NCI-H1930 (cell line): ENCODE results near the gene CFAP210.

Source experiments
- DNase-seq, 2 experiments: peaks; one replicate each; lab custom pipeline; 2025; lab: John Stamatoyannopoulos, UW

CFAP210 gene, protein sequence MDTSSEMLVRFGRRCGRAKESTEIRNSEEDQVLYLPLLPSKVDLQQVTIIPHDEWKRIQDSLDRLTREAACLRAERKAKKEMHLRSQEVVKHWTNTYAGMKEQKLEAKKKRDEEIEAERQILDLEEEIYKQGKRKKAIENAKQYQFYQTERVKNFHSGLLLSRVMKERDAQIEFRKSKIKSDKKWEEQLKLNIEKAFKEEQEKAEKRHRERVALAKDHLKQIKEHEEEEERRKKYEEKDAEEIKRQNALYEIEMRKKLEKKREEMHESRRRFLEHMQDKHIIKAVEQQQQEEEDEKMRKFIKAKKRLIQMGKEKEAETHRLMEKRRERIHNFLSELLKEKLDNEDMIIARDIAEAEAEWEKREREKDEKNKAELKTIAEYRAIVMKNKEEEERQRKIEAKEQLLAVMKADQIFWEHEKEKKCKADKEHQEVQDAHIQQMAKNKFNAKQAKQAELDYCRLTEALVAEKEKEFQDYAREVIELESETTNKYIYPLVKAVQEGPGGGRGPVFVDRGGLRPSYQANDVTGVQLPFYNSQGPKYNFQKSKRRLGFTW

DNA sequence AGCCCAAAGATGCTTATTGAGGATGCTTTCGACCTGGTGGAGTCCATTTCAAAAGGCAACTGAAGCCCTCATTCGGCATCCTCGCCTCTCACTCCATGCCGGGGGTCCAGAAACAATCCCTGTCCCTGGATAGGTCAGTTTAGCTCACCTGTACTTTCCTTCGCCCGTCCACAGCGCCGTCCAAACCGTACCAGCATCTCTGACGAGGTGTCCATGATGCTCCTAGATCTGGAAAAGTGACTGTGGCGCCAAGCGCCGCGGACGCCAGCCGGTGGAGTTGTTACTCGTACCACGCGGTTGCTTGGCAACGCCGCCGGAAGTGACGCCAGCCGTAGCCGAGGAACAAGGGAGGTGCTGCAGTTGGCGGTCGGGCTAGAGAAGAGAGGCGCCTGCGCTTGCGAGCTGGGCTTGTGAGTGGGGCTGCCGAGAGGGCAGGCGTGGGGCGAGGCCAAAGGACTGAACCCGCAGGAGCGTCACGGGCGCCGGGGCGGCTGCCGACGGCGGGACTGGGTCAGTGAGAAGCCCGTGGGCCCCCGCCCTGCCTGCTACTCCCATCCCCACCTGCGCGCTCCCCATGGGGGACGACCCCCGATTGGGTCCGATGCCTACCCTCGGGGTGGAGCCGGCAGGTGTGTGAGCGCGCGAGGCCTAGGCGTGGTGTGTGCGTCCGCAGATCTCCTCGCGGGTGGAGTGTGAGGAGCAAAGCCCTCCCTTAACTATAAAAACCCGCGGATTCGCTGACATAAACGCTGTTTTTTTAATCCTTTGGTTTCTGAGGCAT is at the start of gene CFAP210, which contains the start of gene PHOSPHO2:
Gene CFAP210, minus strand, starts transcription at position 293 of the 781 bp plus-strand sequence. Its CDS starts 78 bp downstream, at position 215.
Gene PHOSPHO2, plus strand, starts transcription at position 357 of the 781 bp plus-strand sequence. CDS start 6,503 bp downstream, outside the sequence.
- peak; percentile 95 to 97 for DNase-seq

DNA sequence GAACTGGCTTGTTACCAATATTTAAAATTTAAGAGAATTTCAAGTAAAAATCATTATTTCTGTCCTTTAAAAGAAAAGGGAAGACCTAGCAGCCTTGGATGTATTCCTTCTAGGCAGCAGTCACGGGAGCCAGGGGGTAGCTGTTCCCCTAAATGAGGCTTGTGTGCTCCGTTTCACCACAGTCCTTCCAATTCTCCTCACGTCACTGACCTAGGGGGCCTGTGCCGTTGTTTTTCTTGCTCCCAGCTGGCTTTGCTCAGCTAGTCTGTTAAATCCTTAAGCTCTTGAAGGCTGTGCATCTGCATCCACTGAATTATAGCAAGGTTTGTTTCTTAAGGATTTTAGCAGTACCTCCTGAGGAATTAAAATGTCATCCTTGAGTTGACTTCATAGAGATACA is 49.3 kb upstream of the CFAP210 start:
- no peak for DNase-seq

DNA sequence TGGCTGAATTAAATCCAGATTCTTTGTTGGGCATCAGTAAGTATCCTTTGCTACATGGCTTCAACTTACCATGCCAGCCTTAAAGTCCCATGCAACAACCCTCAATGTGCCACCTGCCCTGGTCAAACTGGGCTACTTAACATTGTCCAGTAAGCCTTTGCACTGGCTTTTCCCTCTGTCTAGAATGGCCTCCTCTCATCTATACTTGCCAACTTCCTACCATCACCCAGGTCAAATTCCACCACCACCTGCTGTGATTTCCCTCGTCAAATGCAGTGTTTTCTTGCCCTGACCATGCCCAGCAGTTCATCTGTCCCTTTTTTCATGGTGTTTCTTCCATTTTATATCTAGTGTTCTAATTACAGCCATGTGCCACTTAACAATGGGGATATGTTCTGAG is 45.1 kb upstream of the CFAP210 start:
- DNase-seq: no peak

DNA sequence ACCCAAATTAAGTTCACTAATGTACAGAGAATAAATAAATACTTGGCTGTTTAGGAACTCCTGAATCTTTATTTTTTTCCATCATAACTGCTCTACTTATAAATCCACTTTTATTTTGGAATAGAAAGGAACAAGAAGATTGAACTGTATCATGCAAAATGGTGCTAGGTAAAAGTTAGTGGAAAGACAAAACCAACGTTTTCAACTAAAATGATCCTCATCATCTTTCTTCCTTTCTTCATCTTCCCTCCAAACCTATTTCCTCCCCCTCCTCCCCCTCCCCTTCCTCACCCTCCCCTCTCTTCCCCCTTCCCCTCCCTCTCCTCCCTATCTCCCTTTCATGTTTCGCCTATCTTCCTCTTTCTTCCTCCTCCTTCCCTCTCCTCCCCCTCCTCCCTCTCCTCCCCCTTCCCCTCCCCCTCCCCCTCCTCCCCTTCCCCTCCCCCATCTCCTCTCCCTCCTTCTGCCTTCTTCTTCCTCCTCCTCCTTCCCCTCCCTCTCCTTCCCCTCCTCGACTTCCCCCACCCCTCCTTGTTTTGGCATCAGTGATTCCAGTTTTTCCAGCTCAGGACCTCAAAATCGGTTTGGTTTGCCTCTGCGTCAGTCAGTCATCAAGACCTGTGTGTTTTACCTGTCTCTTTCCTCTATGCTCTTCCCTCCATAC is 44.5 kb upstream of the CFAP210 start:
- DNase-seq: no peak

DNA sequence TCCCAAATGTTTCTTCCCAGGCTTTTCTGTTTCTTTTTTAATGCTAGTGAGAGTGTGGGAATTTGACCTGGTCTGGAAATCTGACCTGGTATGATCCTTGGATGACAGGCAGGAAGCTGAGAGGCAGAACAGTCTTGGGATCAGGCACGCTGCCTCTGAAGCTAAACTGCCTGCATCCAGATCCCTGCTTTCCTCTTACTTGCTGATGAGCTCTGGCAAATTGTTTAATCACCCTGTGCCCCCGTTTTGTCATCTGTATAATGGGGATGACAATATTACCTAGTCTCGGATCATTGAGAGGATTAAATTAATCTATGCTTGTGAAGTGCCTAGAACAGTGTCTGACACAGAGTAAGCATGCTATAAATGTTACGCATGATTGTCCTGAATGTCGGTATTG is 42.7 kb upstream of the CFAP210 start:
- DNase-seq: no peak

DNA sequence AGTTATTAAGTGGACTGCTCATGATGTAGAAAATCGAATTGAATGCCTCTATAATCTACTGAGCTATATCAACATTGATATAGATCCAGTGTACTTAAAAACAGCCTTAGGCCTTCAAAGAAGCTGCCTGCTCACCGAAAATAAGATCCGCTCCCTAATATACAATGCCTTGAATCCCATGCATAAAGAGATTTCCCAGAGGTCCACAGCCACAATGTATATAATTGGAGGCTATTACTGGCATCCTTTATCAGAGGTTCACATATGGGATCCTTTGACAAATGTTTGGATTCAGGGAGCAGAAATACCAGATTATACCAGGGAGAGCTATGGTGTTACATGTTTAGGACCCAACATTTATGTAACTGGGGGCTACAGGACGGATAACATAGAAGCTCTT is 41.4 kb upstream of the CFAP210 start:
- no peak for DNase-seq

DNA sequence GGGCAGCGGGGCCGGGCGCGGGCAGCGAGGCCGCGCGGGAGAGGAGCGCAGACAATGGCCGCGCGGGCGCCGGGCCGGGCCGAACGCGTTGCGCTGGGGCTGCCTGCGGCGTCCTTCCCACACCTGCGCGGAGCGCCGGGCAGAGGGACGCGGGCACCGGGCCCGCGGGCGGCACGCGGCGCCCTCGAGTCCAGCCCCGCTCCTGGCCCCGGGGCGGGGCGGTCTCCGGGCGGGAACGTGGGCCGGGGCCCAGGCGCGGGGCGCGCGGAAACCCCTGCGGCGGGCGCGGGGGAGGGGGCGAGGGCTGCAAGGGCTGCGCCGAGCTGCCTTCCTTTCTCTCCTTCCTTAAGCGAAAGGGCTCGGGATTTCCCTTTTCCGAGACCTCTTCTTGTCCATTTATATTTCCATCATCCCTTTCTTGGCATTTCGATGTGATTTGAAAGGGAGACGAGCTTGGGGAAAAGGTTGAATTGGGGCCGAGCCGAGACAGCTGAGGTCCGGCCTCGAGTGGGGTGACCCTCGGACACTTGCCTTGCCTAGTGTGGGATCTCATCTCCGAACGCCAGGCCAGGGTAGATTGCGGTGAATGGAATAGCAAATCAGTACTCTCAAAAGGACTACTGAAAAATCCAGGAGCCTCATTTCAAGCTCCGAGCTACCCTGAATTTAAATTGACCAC is 40.1 kb upstream of the CFAP210 start:
- DNase-seq: peak in 1 of 2 experiments; percentile 8

DNA sequence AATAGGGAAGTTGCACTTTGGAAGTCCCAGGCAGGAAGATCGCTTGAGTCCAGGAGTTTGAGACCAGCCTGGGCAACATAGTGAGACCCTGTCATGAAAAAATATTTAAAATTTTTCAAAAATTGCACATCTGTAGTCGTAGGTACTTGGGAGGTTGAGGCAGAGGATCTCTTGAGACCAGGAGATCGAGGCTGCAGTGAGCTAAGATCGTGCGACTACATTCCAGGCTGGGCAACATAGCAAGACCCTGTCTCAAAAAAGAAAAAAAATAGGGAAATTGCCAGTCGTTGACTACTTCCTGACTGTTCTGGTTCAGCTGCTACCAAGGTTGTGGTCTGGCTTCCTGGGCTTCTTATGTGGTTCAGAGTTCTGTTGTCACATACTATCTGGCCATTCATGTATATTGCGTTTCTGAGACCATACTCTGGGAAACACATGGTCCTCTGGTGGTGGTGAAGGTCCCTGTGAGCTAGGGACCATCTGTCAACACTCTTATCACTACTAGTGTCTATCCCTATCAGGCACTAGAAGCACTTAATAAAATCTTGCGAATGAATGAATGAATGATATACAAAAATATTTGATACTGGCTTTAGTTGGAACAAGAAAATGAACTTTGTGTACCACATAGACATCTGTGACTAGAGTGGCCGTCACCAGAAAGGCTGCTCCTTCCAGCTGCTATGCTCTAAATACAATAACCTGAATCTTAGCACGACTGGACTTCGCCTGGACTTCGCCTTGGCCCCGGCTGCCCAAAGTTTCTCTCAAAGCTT is 38.6 kb upstream of the CFAP210 start:
- DNase-seq: no peak

DNA sequence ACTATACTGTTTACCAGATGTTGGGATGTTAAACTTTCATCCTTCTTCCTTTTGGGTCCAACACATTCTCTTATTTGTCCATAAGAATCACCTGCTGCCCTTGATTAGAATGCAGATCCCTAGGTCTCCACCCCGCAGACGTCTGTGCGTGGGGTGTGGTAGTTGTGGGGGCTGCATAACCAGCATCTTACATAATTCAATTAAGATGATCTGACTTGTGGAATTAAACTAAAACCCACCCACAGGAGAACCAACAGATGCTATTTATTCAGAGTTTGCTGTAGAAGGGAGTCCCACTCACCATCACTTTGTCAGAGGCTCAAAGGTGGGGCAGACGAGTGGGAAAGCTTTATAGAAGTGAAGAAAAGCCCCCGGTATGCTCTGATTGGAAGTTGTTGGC is 37.9 kb upstream of the CFAP210 start:
- no peak for DNase-seq

DNA sequence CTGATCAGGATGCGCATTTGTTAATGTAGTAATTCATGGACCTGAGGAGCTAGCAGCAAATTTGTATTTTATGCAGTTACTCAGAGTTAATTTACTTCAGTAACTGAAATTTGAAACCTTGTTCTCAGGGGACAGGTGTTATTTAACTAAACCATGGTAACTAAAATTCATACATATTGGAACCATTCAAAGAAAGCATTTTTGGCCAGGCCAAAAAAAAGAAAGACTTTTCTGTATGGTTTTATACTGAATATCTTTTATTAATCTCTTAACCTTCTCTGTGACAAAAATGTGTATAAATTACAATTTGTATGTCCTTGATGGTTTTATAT is 35.0 kb upstream of the CFAP210 start:
- DNase-seq: no peak

DNA sequence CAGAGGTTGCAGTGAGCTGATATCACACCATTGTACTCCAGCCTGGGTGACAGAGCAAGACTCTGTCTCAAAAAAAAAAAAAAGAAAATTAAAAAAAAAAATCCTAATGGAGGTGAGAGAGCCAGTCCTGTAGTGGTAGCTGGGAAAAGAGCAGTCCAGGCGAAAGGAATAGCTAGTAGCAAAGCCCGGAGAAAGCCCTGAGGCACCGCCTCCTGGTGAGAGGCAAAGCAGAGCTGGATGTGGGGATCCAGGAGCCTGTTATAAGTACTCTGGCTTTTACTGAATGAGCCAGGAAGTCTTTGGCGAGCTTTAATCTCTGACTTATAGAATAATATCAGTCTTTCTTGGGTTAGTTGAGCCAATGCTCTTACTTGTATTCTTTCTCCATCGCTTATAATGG is 32.9 kb upstream of the CFAP210 start:
- no peak for DNase-seq

DNA sequence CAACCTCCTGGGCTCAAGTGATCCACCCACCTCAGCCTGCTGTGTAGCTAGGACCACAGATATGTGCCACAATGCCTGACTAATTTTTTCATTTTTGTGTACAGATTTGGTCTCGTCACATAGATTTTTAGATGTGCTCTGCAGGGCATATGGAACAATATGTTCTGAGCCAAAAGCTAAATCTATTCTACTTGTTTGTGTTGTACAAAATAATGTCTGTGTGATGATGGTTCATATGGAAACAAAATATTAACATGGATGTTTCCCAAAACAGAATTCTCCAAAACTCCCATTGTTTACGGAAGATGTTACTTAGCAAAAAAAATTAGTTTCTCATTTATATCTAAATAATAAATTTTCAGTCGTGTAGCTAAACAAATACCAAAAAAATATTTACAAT is 26.8 kb upstream of the CFAP210 start:
- no peak for DNase-seq

DNA sequence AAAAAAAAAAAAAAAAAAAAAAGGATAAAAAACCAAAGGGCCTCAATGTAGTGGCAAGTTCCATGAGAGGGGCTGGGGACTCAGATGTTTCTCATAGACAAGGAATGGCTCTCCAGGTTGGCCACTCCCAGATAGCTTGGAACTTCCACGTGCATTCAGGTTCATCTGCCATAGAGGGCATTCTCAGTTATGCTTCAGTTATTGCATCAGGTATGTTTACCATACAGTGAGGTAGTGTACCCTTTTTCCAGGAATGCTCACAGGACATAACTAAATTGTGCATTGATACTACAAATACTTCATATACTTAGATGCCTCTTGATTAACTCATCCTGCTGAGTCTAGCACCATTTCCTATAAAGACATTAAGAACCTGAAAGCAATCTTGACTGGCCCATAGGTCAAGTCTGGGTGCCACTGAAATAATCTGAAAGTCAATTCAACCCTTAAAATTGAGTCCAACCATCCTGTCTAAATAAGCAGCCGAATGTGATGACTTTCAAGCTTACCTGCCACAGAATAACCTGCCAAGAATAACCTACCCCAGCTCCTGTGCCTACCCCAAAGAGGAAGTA is 24.8 kb upstream of the CFAP210 start:
- DNase-seq: no peak

DNA sequence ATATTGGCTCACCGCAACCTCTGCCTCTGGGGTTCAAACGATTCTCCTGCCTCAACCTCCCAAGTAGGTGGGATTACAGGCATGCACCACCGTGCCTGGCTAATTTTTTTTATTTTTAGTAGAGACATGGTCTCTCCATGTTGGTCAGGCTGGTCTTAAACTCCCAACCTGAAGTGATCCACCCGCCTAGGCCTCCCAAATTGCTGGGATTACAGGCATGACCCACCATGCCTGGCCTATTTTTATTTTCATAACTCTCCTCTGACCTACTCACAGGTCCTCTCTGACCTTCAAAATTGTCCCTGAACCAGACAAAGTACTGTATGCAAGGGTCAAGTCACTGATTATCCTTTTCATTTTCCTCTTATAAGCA is 23.5 kb upstream of the CFAP210 start:
- no peak for DNase-seq

DNA sequence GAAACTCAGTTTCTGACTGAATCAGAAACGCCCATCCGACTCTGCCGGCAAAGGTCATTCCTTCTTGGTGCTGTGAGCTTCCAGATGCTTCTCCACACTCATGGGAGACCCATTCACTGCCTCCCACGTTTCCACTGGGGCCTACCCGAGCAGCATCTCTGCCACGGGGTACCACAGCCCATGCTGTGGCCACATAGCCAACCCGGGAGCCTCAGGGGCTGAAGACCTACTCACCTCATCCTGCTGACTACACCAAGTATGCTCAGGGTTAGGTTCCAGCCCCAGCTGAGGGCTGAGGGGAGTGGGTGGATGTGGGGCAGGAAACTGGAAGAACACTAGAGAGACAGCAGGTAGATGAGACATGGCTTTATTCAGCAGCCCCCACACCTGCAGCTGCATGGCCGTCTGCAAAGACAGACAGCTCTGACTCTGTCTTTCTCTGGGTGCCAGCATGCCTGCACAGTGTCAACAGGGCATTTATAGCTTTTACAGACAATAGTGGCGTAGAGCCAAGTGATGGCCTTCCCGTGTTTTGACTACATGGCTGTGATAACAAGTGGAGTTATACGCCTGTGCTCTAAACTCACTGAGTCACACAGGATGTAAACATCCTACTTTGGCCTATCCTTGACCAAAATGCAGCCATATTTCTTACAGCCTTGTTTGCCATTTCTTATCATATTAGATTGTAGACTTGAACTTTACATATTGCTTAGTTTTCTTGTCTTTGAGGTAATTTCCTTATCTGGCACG is 22.9 kb upstream of the CFAP210 start:
- no peak for DNase-seq

DNA sequence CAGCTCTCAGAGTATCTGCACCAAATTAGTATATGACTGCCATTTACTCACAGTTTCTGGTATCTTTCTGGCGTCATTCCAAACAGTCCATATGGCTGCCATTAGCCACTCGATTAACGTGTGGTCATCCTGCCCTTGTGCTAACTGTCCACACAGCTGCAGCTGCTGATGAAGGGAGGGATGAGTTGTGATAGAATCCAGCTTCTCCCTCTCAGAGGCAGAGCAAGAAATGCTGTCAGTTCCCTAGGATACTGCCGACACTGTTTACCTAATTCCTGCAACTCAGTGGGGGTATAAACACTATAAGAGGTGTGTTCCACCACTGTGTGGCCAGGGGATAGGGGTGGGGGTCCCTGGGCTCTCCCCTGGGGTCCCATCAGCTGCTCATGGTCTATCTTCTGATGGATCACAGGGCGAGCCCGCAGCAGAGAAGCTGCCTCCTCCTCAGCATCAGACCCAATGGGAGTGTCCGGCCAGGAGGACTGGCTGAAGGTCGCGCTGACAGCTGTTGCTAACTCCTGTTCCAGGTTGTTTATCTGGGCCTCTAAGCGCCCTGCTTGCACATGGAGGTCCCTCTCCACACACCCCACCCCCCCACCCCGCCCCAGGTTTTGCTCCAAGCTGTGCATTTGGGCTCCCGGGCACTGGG is 22.2 kb upstream of the CFAP210 start:
- DNase-seq: no peak

DNA sequence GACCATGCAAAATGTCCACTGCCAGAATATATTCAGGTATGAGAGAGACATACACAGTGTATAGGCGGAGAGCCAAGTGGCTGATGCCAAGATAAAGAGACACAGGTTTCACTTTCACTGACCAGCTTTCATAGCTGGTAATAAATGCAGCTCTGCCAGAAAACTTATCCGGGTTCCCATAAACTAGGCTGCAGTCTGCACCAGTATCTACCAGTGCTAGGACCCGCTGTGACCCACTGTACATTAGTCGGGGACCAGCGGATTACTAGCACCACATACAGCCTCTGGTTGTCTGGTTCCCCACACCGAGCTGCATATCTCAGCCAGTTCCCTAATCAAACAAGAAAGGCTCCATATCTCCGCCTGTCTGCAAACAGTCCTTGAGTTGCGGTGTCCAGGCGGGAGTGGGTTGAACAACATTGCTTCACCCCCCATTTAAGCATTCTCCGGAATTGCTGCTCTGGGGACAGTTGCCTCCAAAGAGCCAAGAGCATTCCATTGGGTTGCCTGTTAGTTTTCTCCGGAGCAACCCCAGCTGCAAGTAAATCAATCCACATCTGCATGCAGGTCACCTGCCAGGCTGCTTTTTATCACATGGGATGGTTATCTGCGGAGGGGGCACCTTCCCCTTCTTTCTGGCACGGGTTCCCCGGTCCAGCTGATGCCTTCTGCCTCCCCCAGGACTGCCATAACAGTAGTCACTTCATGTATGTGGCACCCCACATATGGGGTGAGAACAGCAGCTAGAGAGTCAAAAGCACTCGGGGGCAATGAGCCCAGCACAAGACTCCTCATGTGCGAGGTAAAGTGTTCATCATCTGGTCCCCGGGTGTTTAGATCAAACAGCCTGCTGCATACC is 21.4 kb upstream of the CFAP210 start:
- DNase-seq: no peak

DNA sequence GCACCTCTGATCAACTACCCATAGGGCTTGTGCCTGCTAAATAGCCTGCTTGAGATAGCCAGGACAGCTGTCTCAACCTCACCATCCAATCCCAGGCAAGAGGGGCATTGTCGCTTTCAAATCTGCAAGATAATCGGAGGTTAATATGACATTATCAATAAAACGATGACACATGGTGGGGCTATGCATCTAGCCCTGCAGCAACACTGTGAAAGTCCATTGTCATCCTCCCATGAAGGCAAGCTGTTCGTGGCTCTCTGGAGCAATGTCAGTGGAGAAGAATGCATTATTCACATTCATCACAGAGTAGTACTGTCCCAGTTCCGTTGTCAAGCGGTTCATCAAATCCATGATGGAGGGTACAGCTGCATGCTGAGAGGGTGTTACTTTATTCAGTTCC is 20.5 kb upstream of the CFAP210 start:
- no peak for DNase-seq

DNA sequence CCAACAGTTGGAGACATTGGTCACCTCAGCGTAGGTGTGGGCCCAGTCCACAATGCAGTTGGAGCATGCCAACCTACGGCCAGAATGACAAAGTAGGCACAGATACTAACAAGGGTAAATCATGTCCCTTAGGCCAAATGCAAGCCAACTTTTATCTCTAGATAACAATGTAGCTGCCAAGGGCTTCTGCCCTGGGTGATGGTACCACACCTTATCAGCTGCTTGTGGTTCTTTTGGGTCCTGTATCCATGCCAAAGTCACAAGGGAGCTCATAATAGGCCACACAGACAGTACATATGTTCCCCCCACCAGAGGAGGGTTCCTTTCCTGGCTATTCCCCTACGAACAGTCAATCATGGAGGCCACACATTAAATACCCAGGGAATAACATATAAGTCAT is 19.1 kb upstream of the CFAP210 start:
- DNase-seq: no peak
